K562 (cell line): ENCODE results near the gene SNX33. TPM values are rescaled to one million over a fixed set of nuclear protein-coding genes. Genes with fewer than 3 reads are reported as not detected.
A peak's percentile ranks its signal among the peaks of the same experiment; 100 is the strongest.

ENCODE experiments used
- ATAC-seq: fragments of 200-7000 bp; cut with Tn5 transposase; 3 replicates; pipeline ENCODE4 v1.9.1; 2020; ENCODE audit warnings: moderate library complexity
- BruUV-seq: library from RNA; stranded (reverse); fragments of 400-500 nt; replicated peaks from 2 replicates; lab custom pipeline; 2021; lab: Mats Ljungman, UMichigan
- CTCF ChIA-PET: fragments of 300-600 bp; formaldehyde crosslinking; extraction: SDS; loops from one replicate; lab custom pipeline; 2021; ENCODE audit warnings: low intra/inter-chr PET ratio; lab: Yijun Ruan, JAX
- POLR2A ChIA-PET: fragments of 300-600, 350-650 bp; sonication (Branson Sonifier 250); formaldehyde crosslinking; extraction: SDS; loops from one replicate; lab custom pipeline; 2021; ENCODE audit warnings: antibody characterized with exemption, inconsistent platforms; lab: Yijun Ruan, JAX
- DNase-seq, 4 experiments: peaks; one replicate each; pipeline versions ENCODE4 v3.0.0 to v3.0.0-alpha.2; 2011 to 2018; ENCODE audit warnings: low spot score in 3 of 4, mixed read lengths in 3 of 4; ENCODE audit errors: extremely low read depth in 1 of 4
- FAIRE-seq: peaks from 2 replicates; lab custom pipeline; 2011; peaks lifted over from hg19 to GRCh38; lab: Jason Lieb, UNC
- H2AFZ ChIP-seq: 2 replicates; pipeline ENCODE4 v1.6.0; 2011; ENCODE audit warnings: low read depth, low read length, control low read depth, inconsistent platforms
- H3K27ac ChIP-seq: fragments of 200-600 bp; 3 replicates; pipeline ENCODE4 v1.8.0; 2011; ENCODE audit warnings: low read depth, mild to moderate bottlenecking, control low read depth, inconsistent platforms, low read length, moderate library complexity, mixed read lengths; ENCODE audit errors: extremely low read depth
- H3K27me3 ChIP-seq, 2 experiments: fragments of 300-600 bp in 1 of 2; 2 replicates in 1 of 2; 3 replicates in 1 of 2; pipeline versions ENCODE4 v1.6.0 to v1.8.0; 2011; ENCODE audit warnings: inconsistent platforms in 2 of 2, low read length in 2 of 2, mild to moderate bottlenecking in 1 of 2, mixed read lengths in 1 of 2, moderate library complexity in 1 of 2; ENCODE audit not compliant: control insufficient read depth in 2 of 2, insufficient read depth in 2 of 2
- H3K36me3 ChIP-seq: fragments of 300-600 bp; 3 replicates; pipeline ENCODE4 v1.8.0; 2011; ENCODE audit warnings: mild to moderate bottlenecking, low read length, inconsistent platforms; ENCODE audit not compliant: control insufficient read depth, insufficient read depth
- H3K4me1 ChIP-seq, 2 experiments: fragments of 200-600 bp in 1 of 2; replicated peaks in 1 of 2; 2 replicates in 1 of 2; 3 replicates in 1 of 2; pipeline versions ENCODE4 v1.5.1 to v1.8.0; 2011; ENCODE audit warnings: inconsistent platforms in 2 of 2, low read length in 2 of 2, mild to moderate bottlenecking in 1 of 2, mixed read lengths in 1 of 2, moderate library complexity in 1 of 2; ENCODE audit not compliant: control insufficient read depth in 2 of 2, insufficient read depth in 2 of 2
- H3K4me2 ChIP-seq: 2 replicates; pipeline ENCODE4 v1.6.1; 2011; ENCODE audit warnings: low read length, control low read depth, inconsistent platforms, mixed read lengths; ENCODE audit not compliant: insufficient read depth
- H3K4me3 ChIP-seq: fragments of 200-600 bp; sonication (generic), shearing (Covaris generic); 2 replicates; pipeline ENCODE4 v1.5.1; 2016; ENCODE audit warnings: control low read depth, inconsistent platforms
- H3K79me2 ChIP-seq: fragments of 200-600 bp; 3 replicates; pipeline ENCODE4 v1.8.0; 2011; ENCODE audit warnings: low read length, inconsistent platforms; ENCODE audit not compliant: control insufficient read depth, insufficient read depth
- H3K9ac ChIP-seq, 2 experiments: 2 replicates each; pipeline versions ENCODE4 v1.6.0 to v1.6.1; 2011; ENCODE audit warnings: low read depth in 2 of 2, low read length in 2 of 2, control low read depth in 1 of 2, inconsistent platforms in 1 of 2, mild to moderate bottlenecking in 1 of 2, mixed read lengths in 1 of 2; ENCODE audit not compliant: insufficient read depth in 1 of 2
- H3K9me1 ChIP-seq: one replicate; pipeline ENCODE4 v1.6.0; 2011; ENCODE audit warnings: inconsistent platforms, mild to moderate bottlenecking, low read length, moderate library complexity; ENCODE audit not compliant: control insufficient read depth, insufficient read depth
- H3K9me3 ChIP-seq: replicated peaks from 2 replicates; pipeline ENCODE4 v1.5.1; 2011; ENCODE audit warnings: low read depth, low read length, inconsistent platforms; ENCODE audit not compliant: control insufficient read depth, insufficient read depth
- H4K20me1 ChIP-seq: replicated peaks from 2 replicates; pipeline ENCODE4 v1.6.1; 2011; ENCODE audit warnings: low read length, inconsistent platforms, mixed read lengths; ENCODE audit not compliant: control insufficient read depth, insufficient read depth
- ATF2 ChIP-seq: sonication (generic); formaldehyde crosslinking; IDR thresholded peaks from 2 replicates; pipeline ENCODE4 v1.8.1; 2022; ENCODE audit warnings: missing genetic modification reagents
- CEBPG ChIP-seq, 3 experiments: fragments of 200-800 bp in 1 of 3; sonication (Bioruptor generic) in 1 of 3; sonication (generic) in 1 of 3; formaldehyde crosslinking in 1 of 3; IDR thresholded peaks in 2 of 3; conservative IDR thresholded peaks in 1 of 3; 2 replicates each; pipeline versions ENCODE4 v1.6.1 to v1.8.0; 2016 to 2022; ENCODE audit warnings: missing compliant biosample characterization in 2 of 3, missing genetic modification characterization in 2 of 3, mild to moderate bottlenecking in 1 of 3, missing genetic modification reagents in 1 of 3
- GTF2B ChIP-seq: IDR thresholded peaks from 2 replicates; pipeline ENCODE4 v1.6.1; 2011; ENCODE audit not compliant: insufficient read length; ENCODE audit errors: extremely low read depth
- HDGF ChIP-seq: fragments of 450-650 bp; IDR thresholded peaks from 2 replicates; pipeline ENCODE4 v1.6.1; 2016
- RAD21 ChIP-seq, 2 experiments: fragments of 250-450 bp in 1 of 2; fragments of 450-650 bp in 1 of 2; sonication (Bioruptor Pico) in 1 of 2; formaldehyde crosslinking in 1 of 2; IDR thresholded peaks in 1 of 2; conservative IDR thresholded peaks in 1 of 2; 2 replicates each; pipeline versions ENCODE4 v1.4.0 to v1.8.0; 2020 to 2022; ENCODE audit warnings: mild to moderate bottlenecking in 2 of 2, moderate library complexity in 1 of 2
- SNAPC5 ChIP-seq: fragments of 250-450 bp; sonication (Bioruptor Pico); IDR thresholded peaks from 2 replicates; pipeline ENCODE4 v1.8.0; 2021; ENCODE audit warnings: moderate library complexity, mild to moderate bottlenecking, inconsistent platforms
- ZEB2 ChIP-seq: fragments of 450-650 bp; IDR thresholded peaks from 2 replicates; pipeline ENCODE4 v1.6.1; 2016
- ZNF24 ChIP-seq: fragments of 450-650 bp; IDR thresholded peaks from 2 replicates; pipeline ENCODE4 v1.6.1; 2016
- ZNF324 ChIP-seq: fragments of 250-450 bp; sonication (Bioruptor Pico); IDR thresholded peaks from 2 replicates; pipeline ENCODE4 v1.4.0; 2020; ENCODE audit warnings: mild to moderate bottlenecking
- ZNF518B ChIP-seq: fragments of 250-450 bp; sonication (Bioruptor Pico); IDR thresholded peaks from 2 replicates; pipeline ENCODE4 v1.5.0; 2021; ENCODE audit warnings: mild to moderate bottlenecking, moderate library complexity
- WGBS: fragments of 100-300 bp; shearing (Covaris generic); methylation state at CpG from one replicate; pipeline ENCODE4 v1.1.6; 2016; ENCODE audit warnings: low coverage, mixed read lengths; ENCODE audit not compliant: insufficient coverage; ENCODE audit errors: missing lambda C conversion rate; 5-methylcytosine and 5-hydroxymethylcytosine counted together
- in situ Hi-C: fragments of 300-500 bp; cut with MboI; formaldehyde crosslinking; loops from 4 replicates; pipeline ENCODE4 v1.15.0; 2018; ENCODE audit warnings: inconsistent platforms, mixed read lengths
- intact Hi-C: fragments of 100-400 bp; cut with micrococcal nuclease; formaldehyde crosslinking; loops from 2 replicates; pipeline ENCODE4 v1.14.2; 2022
- polyA plus RNA-seq, 8 experiments: library from polyadenylated mRNA; depleted of rRNA in 4 of 8; stranded (reverse) in 5 of 8; unstranded in 3 of 8; fragments of >200 nt; fragmentation: Nextera tagmentation in 2 of 8; fragmentation: Illumina TruSeq in 1 of 8; extraction: Ambion mirVana in 2 of 8; extraction: Trizol in 1 of 8; gene quantifications; 2 replicates each; pipeline versions ENCODE4 v1.2.1 to v1.2.3, GENCODE V29; 2011 to 2014; ENCODE audit warnings: inconsistent platforms in 1 of 8, missing spikeins in 1 of 8
- total RNA-seq, 7 experiments: library from RNA; depleted of rRNA in 6 of 7; stranded (reverse); fragments of >200 nt in 6 of 7; fragmentation: Illumina TruSeq in 2 of 7; extraction: Trizol in 2 of 7; gene quantifications; 2 replicates each; pipeline versions ENCODE4 v1.2.1 to v1.2.3, GENCODE V29; 2011 to 2021; ENCODE audit warnings: low replicate concordance in 1 of 7

Gene SNX33
- total and polyA plus RNA-seq, 9 of the 15 experiments (the other 6 are each of a cell fraction or from before 2014, with no cell fraction given), result 1.4 to 14.1 (median 8.2) TPM

GRCh38 chr15:75676688-75677464, 29.2 kb downstream of the SNX33 start (continued):
- no peak for TF ChIP-seq SNAPC5
- TF ChIP-seq ZNF518B (CRISPR knock-in tag), result no peak
- TF ChIP-seq ZNF24, result no peak
- TF ChIP-seq, all 486 proteins: peak for 0

GRCh38 chr15:75677465-75678323, 30.0 kb downstream of the SNX33 start:
- no peaks in the 10 kb centered on the region for H3K9me3 ChIP-seq
- DNase-seq (no peak), ATAC-seq (no peak), FAIRE-seq (no peak)
- H2AFZ ChIP-seq, result no peak overlapping the region
- in situ Hi-C loops (loop anchor here (5.0 to 10.0 kb wide), 2 partner anchors 310 to 653 kb away; partner anchors contain the start of genes MAN2C1 and PPCDC), intact Hi-C loops (no loop called here)
- ChIA-PET POLR2A (interaction anchor here (1.6 kb wide), 1 partner anchor 8 kb away, joined by 14 read pairs; no protein-coding TSS in a partner anchor), CTCF (no interaction called here)
- BruUV-seq, result no TSS peak
- H3K27ac ChIP-seq, result no peak overlapping the region
- H3K4me3 ChIP-seq, result no peak overlapping the region
- no peak overlapping the region for H3K4me2 ChIP-seq
- H3K27me3 ChIP-seq, result no peaks in the 10 kb centered on the region
- H3K36me3 ChIP-seq, result no peaks in the 10 kb centered on the region
- H3K4me1 ChIP-seq, result peaks cover 6 to 49% of the 10 kb centered on the region in 2 experiments; a peak in 4 of 5 replicates
- H3K79me2 ChIP-seq, result no peaks in the 10 kb centered on the region
- whole genome bisulfite sequencing, result 36% methylated on average over 16 of the region's 16 CpGs
- H3K9me1 ChIP-seq, result no peaks in the 10 kb centered on the region
- H3K9ac ChIP-seq, result peak overlapping the region in 1 of 2 experiments; percentile 55; a peak in 2 of 4 replicates
- H4K20me1 ChIP-seq, result peaks cover 3% of the 10 kb centered on the region; the same call in 1 of the 2 replicates
- TF ChIP-seq CEBPG (CRISPR knock-in tag; IDR thresholded peaks at IDR 0.05) (no peak), CEBPG (tag; conservative IDR thresholded peaks at IDR 0.05 in 1 of 2, IDR thresholded peaks at IDR 0.05 in 1 of 2) (no peak), ZEB2 (no peak), GTF2B (no peak), ZNF324 (no peak), RAD21 (CRISPR knock-in tag; conservative IDR thresholded peaks at IDR 0.05 in 1 of 2, IDR thresholded peaks at IDR 0.05 in 1 of 2) (no peak), ATF2 (no peak), HDGF (no peak)
